Body of pancreas (tissue), 4 donors: Measurements from ENCODE around the gene CFAP54. TPM values are rescaled to one million over a fixed set of nuclear protein-coding genes. Genes with fewer than 3 reads are reported as not detected.
"Not testable (repeated sequence)": the region's sequence is repeated elsewhere in the genome, so short reads cannot be mapped to it uniquely, and the experiment has no call there.

Experiments
- ATAC-seq: fragments of 150-250 bp; one replicate; pipeline ENCODE4 v1.9.1; 2016
- DNase-seq, 4 donors: peaks; one replicate each; pipeline ENCODE4 v3.0.0-alpha.2; 2019
- H3K27ac ChIP-seq, 4 donors: fragments of 200-600 bp; sonication (generic); 1 replicate in 3 of 4; 2 replicates in 1 of 4; pipeline versions ENCODE4 v1.5.1 to v1.6.1; 2016 to 2019; ENCODE audit warnings: mild to moderate bottlenecking in 1 of 4, mixed read lengths in 1 of 4, moderate library complexity in 1 of 4
- H3K27me3 ChIP-seq, 2 donors: fragments of 200-600 bp; sonication (generic); one replicate each; pipeline ENCODE4 v1.6.0; 2016; ENCODE audit warnings: mild to moderate bottlenecking in 1 of 2
- H3K36me3 ChIP-seq, 2 donors: fragments of 200-600 bp; sonication (generic); replicated peaks in 1 of 2; 2 replicates each; pipeline ENCODE4 v1.5.1; 2016; ENCODE audit warnings: low read depth in 2 of 2; ENCODE audit not compliant: insufficient read depth in 1 of 2
- H3K4me1 ChIP-seq: fragments of 200-600 bp; sonication (generic); one replicate; pipeline ENCODE4 v1.6.0; 2016
- H3K4me3 ChIP-seq, 2 donors: fragments of 200-600 bp; sonication (generic); 1 replicate in 1 of 2; 2 replicates in 1 of 2; pipeline ENCODE4 v1.5.1; 2016 to 2019
- H3K9me3 ChIP-seq, 3 donors: fragments of 200-600 bp; sonication (generic); 1 replicate in 2 of 3; 2 replicates in 1 of 3; pipeline ENCODE4 v1.5.1; 2016
- CTCF ChIP-seq, 7 experiments: fragments of 450-650 bp in 4 of 7; fragments of 200-600 bp in 3 of 7; sonication (generic) in 3 of 7; IDR thresholded peaks; one replicate each; pipeline ENCODE4 v1.5.1; 2016 to 2019; ENCODE audit warnings: antibody characterized with exemption in 7 of 7
- POLR2A ChIP-seq, 3 donors: fragments of 450-650 bp; IDR thresholded peaks; one replicate each; pipeline ENCODE4 v1.6.1; 2016; ENCODE audit warnings: antibody characterized with exemption in 3 of 3, mild to moderate bottlenecking in 2 of 3
- WGBS, 2 donors: methylation state at CpG; one replicate each; pipeline ENCODE4 v1.1.5; 2017; 5-methylcytosine and 5-hydroxymethylcytosine counted together
- intact Hi-C: fragments of 100-400 bp; cut with DNase I; formaldehyde crosslinking; loops from one replicate; pipeline ENCODE4 v1.15.1; 2023
- total RNA-seq, 2 donors: library from RNA; depleted of rRNA; stranded (reverse); fragments of >200 nt; gene quantifications; one replicate each; pipeline ENCODE4 v1.1.0, GENCODE V29; 2016

Gene CFAP54
- total RNA-seq, 2 donors from 2014 or later = 0.52 TPM; not detected in 1

DNA sequence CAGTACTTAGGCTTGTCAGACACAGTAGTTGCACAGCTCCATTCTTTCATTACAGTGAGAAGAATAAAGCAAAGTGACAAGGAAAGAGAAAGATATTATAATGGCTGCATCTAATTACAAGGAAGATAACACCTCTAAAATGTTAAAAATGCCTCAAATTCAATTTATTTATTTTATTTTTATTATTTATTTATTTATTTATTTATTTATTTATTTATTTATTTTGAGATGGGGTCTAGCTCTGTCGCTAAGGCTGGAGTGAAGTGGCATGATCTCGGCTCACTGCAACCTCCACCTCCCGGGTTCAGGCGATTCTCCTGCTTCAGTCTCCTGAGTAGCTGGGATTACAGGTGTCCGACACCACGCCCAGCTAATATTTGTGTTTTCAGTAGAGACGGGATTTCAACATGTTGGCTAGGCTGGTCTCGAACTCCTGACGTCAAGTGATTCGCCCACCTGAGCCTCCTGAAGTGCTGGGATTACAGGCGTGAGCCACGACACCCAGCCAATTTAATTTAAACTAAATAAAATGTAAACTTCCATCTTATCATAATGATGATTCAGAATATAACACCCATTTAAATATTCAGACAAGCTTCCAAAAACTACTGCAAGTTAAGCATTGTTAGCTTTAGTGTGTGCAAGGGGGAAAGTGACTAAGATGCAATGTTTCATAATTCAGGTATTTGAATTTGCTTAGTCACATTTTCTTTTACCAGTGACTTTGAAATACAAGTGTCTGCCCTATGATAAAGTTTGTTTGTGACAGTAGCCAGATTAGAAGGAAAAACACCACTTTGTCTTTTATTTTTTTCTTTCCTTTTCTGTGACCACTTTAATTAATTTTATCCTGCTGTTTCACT, 2.4 kb upstream of the CFAP54 start:
- no peaks in the 10 kb centered on the region for H3K36me3 ChIP-seq
- intact Hi-C loops = no loop called here
- no peaks in the 10 kb centered on the region for H3K27me3 ChIP-seq
- TF ChIP-seq CTCF (IDR thresholded peaks at IDR 0.05) (no peak), POLR2A (IDR thresholded peaks at IDR 0.05) (no peak)
- no peak overlapping the region for H3K4me3 ChIP-seq
- peaks cover 6% of the 10 kb centered on the region for H3K4me1 ChIP-seq
- ATAC-seq (no peak), DNase-seq (no peak)
- no peak overlapping the region for H3K27ac ChIP-seq
- 77 to 83% methylated on average over 12 of the region's 12 CpGs for WGBS, 2 donors
- H3K9me3 ChIP-seq = no peaks in the 10 kb centered on the region

DNA sequence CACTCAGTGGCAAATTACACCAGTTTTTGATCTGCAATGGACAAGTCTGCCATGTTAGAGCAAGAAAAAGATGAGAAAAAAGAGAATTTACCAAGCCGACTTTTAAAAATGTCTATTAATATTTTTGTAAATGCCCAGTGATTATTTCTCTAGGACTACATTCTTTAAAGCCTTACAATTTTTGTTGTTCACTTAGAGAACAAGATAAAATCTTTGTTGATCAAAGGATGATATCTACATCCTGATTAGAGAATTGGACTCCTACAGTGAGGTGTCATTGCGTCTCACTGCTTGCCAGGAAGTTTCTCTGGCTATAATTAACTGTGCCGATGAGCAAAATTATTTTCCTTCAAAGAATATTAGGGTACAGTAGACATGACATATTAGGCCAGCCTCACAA, 1.7 kb upstream of the CFAP54 start:
- ATAC-seq (no peak), DNase-seq (no peak)
- Histone ChIP-seq H3K27me3 (no peaks in the 10 kb centered on the region), H3K27ac (no peak overlapping the region), H3K36me3 (no peaks in the 10 kb centered on the region), H3K9me3 (no peaks in the 10 kb centered on the region), H3K4me3 (no peak overlapping the region), H3K4me1 (peaks cover 6% of the 10 kb centered on the region)
- TF ChIP-seq CTCF (IDR thresholded peaks at IDR 0.05) (no peak), POLR2A (IDR thresholded peaks at IDR 0.05) (no peak)
- 49 to 61% methylated on average over 3 of the region's 3 CpGs for WGBS, 2 donors
- intact Hi-C loops = no loop called here

DNA sequence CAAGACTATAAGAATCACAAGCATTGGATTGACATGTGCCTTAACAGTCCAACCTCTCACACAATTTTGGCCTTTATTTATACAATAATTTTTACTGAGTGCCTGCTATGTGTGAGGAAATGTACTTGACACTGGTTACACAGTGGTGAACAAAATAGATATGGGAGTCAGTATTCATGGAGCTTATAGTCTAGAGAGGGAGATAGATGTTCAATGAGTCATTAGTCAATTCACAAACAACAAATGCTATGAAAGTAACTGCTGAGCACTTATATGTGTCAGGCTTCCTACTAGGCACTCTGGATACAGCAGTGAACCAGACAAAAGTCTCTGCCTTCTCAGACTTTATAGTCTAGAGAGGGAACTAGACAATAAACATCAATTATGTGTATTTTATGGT, 3.7 kb downstream of the CFAP54 start:
- peaks cover 6% of the 10 kb centered on the region for H3K4me1 ChIP-seq
- no peaks in the 10 kb centered on the region for H3K27me3 ChIP-seq
- intact Hi-C loops = no loop called here
- no peak for TF ChIP-seq CTCF (IDR thresholded peaks at IDR 0.05)
- no peak for TF ChIP-seq POLR2A (IDR thresholded peaks at IDR 0.05)
- no peaks in the 10 kb centered on the region for H3K9me3 ChIP-seq
- DNase-seq (no peak), ATAC-seq (no peak)
- H3K36me3 ChIP-seq = no peaks in the 10 kb centered on the region
- no peak overlapping the region for H3K4me3 ChIP-seq
- H3K27ac ChIP-seq = no peak overlapping the region

GRCh38 chr12:96494154-96494553, 4.8 kb downstream of the CFAP54 start:
- ATAC-seq, H3K36me3 ChIP-seq, DNase-seq, H3K4me3 ChIP-seq, H3K27me3 ChIP-seq, H3K9me3 ChIP-seq, intact Hi-C loops, H3K4me1 ChIP-seq, H3K27ac ChIP-seq: not testable (repeated sequence)
- WGBS, 2 donors = 86 to 88% methylated on average over 6 of the region's 6 CpGs

DNA sequence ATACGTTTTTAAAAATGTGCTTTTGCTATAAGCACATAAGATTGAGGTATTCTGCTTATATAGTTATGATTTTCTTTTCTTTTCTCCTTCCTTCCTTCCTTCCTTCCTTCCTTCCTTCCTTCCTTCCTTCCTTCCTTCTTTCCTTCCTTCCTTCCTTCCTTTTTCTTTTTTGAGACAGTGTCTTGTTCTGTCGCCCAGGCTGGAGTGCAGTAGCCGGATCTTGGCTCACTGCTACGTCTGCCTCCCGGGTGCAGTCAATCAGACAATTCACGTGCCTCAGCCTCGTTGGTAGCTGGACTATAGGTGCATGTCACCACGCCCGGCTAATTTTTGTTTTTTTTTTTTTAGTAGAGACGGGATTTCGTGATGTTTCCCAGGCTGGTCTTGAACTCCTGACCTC, 5.8 kb downstream of the CFAP54 start:
- DNase-seq (no peak), ATAC-seq (no peak)
- Histone ChIP-seq H3K27ac (no peak overlapping the region), H3K4me1 (no peaks in the 10 kb centered on the region), H3K27me3 (no peaks in the 10 kb centered on the region), H3K9me3 (no peaks in the 10 kb centered on the region), H3K4me3 (no peak overlapping the region), H3K36me3 (no peaks in the 10 kb centered on the region)
- intact Hi-C loops = no loop called here
- WGBS, 2 donors = 68 to 81% methylated on average over 11 of the region's 11 CpGs
- TF ChIP-seq CTCF (IDR thresholded peaks at IDR 0.05) = no peak
- TF ChIP-seq POLR2A (IDR thresholded peaks at IDR 0.05) = no peak
